Measurements from ENCODE around the gene CELF2.
A peak's percentile ranks its signal among the peaks of the same experiment; 100 is the strongest.

CELF2 gene

DNA sequence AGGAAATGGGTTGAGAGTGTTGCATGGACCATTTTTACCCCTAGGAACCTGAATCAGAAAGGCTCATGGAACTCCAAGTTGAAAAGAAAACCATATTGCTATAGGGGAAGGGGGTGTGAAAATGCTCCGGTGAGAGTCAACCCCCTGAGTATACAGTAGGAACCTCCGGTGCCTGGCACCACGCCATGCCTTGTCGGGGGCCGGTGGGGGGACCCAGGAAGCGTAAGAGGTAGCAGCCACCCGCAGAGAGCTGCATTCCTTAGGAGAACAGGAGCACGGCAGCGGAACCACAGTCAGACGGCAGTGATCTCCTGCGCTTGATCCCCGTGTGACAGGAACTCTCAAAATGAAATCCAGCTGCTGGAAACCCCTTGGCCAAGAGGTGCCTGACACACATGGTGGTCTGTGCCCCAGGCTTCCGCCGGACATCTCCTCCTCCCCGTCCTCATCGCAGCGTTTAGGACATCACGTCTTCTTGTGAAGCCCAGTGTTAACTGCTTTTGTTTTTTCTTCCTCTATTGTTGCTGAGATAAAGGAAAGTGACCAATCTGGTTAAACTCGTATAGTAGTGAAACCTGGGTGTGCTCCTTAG lies 186.8 kb downstream of the CELF2 start:
- no peaks in the 10 kb centered on the region for H3K27me3 ChIP-seq (ENCODE audit: insufficient read depth, low read length)
- no peak overlapping the region for H3K9ac ChIP-seq (ENCODE audit: low read length)
- no peak overlapping the region for H2BK5ac ChIP-seq (ENCODE audit: low read depth, low read length, poor library complexity)
- H3K23ac ChIP-seq (ENCODE audit: low read length) = no peak overlapping the region
- H4K12ac ChIP-seq (ENCODE audit: low read depth, low read length) = no peak overlapping the region
- H2BK120ac ChIP-seq (ENCODE audit: insufficient read depth, low read length, poor library complexity) = no peak overlapping the region
- no peaks in the 10 kb centered on the region for H3K9me3 ChIP-seq (ENCODE audit: insufficient read depth, low read depth, low read length)
- H4K91ac ChIP-seq (ENCODE audit: low read depth, low read length) = no peak overlapping the region
- H3K36me3 ChIP-seq (ENCODE audit: control insufficient read depth in 1 of 2, insufficient read depth in 2 of 2, low read length in 2 of 2) = no peaks in the 10 kb centered on the region
- no peak overlapping the region for H3K27ac ChIP-seq (ENCODE audit: low read depth, low read length)
- no peaks in the 10 kb centered on the region for H3K79me1 ChIP-seq (ENCODE audit: low read length)
- no peak overlapping the region for H3K4ac ChIP-seq (ENCODE audit: low read depth, low read length)
- H4K8ac ChIP-seq (ENCODE audit: low read depth, low read length) = no peak overlapping the region
- H3K18ac ChIP-seq (ENCODE audit: low read length) = no peak overlapping the region
- H3K79me2 ChIP-seq (ENCODE audit: control insufficient read depth, insufficient read depth, low read length, poor library complexity) = no peaks in the 10 kb centered on the region
- H3K4me1 ChIP-seq (ENCODE audit: control insufficient read depth in 1 of 2, insufficient read depth in 2 of 2, low read length in 2 of 2) = peaks cover 7 to 13% of the 10 kb centered on the region in 2 experiments
- no peak overlapping the region for H2AK5ac ChIP-seq (ENCODE audit: low read length)
- H2AFZ ChIP-seq (ENCODE audit: insufficient read depth, low read length, poor library complexity) = no peak overlapping the region
- H3K4me3 ChIP-seq (ENCODE audit: low read depth, low read length) = no peak overlapping the region
- WGBS (ENCODE audit: extremely low coverage, insufficient coverage, insufficient read length) = no CpG with 5 or more reads among the region's 19 CpGs
- DNase-seq = no peak
- no peak overlapping the region for H2BK12ac ChIP-seq (ENCODE audit: low read length)
- no peak overlapping the region for H3K14ac ChIP-seq (ENCODE audit: low read length)
- no peak overlapping the region for H3K4me2 ChIP-seq (ENCODE audit: low read length)

GRCh38 chr10:11205030-11205772 lies 187.5 kb downstream of the CELF2 start:
- H3K9ac ChIP-seq (ENCODE audit: low read length) = no peak overlapping the region
- no peak overlapping the region for H2AK5ac ChIP-seq (ENCODE audit: low read length)
- no peak overlapping the region for H3K14ac ChIP-seq (ENCODE audit: low read length)
- no peaks in the 10 kb centered on the region for H3K9me3 ChIP-seq (ENCODE audit: insufficient read depth, low read depth, low read length)
- no peak overlapping the region for H2BK12ac ChIP-seq (ENCODE audit: low read length)
- no CpG with 5 or more reads among the region's 13 CpGs for WGBS (ENCODE audit: extremely low coverage, insufficient coverage, insufficient read length)
- H3K23ac ChIP-seq (ENCODE audit: low read length) = no peak overlapping the region
- no peak overlapping the region for H4K8ac ChIP-seq (ENCODE audit: low read depth, low read length)
- no peak overlapping the region for H3K4me3 ChIP-seq (ENCODE audit: low read depth, low read length)
- H3K4ac ChIP-seq (ENCODE audit: low read depth, low read length) = no peak overlapping the region
- H3K27ac ChIP-seq (ENCODE audit: low read depth, low read length) = no peak overlapping the region
- no peak overlapping the region for H2AFZ ChIP-seq (ENCODE audit: insufficient read depth, low read length, poor library complexity)
- no peaks in the 10 kb centered on the region for H3K27me3 ChIP-seq (ENCODE audit: insufficient read depth, low read length)
- no peak for DNase-seq
- no peaks in the 10 kb centered on the region for H3K79me2 ChIP-seq (ENCODE audit: control insufficient read depth, insufficient read depth, low read length, poor library complexity)
- no peak overlapping the region for H3K4me2 ChIP-seq (ENCODE audit: low read length)
- no peak overlapping the region for H2BK120ac ChIP-seq (ENCODE audit: insufficient read depth, low read length, poor library complexity)
- H4K12ac ChIP-seq (ENCODE audit: low read depth, low read length) = no peak overlapping the region
- H3K79me1 ChIP-seq (ENCODE audit: low read length) = no peaks in the 10 kb centered on the region
- H3K18ac ChIP-seq (ENCODE audit: low read length) = no peak overlapping the region
- H2BK5ac ChIP-seq (ENCODE audit: low read depth, low read length, poor library complexity) = no peak overlapping the region
- no peak overlapping the region for H4K91ac ChIP-seq (ENCODE audit: low read depth, low read length)
- H3K36me3 ChIP-seq (ENCODE audit: control insufficient read depth in 1 of 2, insufficient read depth in 2 of 2, low read length in 2 of 2) = no peaks in the 10 kb centered on the region
- H3K4me1 ChIP-seq (ENCODE audit: control insufficient read depth in 1 of 2, insufficient read depth in 2 of 2, low read length in 2 of 2) = peaks cover 8 to 13% of the 10 kb centered on the region in 2 experiments

DNA sequence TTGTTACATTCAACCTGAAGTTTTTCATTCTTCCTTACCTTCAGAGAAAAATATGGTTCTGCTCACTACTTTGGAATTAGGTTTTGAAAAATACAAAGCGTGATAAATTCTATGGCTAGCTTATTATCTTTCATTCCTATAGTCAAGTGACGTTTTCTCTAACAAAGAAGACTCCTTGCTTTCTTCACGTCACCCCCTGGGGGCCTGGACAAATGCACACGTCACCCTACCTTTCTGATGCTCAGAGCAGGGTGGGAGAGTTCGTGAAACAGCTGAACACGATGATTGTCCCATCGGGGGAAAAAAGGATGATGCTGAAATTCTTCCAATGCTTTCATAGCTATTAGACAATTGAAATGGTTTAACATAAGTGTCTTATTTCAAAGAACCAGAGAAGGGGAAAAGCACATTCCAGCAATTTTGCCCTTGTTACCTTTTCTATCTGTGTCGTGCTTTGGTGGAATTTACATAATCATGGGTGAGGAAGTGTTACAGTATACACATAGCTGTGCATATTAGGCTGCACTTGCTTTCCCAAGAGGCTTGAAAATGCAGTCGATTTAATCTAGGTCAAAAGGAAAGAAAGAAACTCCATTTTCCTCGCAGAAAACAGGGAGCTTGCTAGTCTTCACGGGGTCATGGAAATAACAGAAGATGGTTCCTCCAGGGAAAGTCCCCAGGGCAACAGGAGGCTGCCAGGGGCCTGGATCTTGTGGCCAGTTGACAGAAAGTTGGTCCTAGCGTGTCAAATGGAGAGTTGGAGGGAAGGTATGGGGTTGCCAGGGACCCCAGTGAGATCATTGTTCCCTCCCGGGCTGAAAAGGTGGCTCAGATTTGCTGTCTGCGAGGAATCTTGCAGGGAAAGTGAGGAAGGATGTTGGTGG lies 189.2 kb downstream of the CELF2 start:
- H3K79me1 ChIP-seq (ENCODE audit: low read length) = no peaks in the 10 kb centered on the region
- DNase-seq = no peak
- no peak overlapping the region for H4K12ac ChIP-seq (ENCODE audit: low read depth, low read length)
- no peaks in the 10 kb centered on the region for H3K79me2 ChIP-seq (ENCODE audit: control insufficient read depth, insufficient read depth, low read length, poor library complexity)
- WGBS (ENCODE audit: extremely low coverage, insufficient coverage, insufficient read length) = no CpG with 5 or more reads among the region's 14 CpGs
- H2BK120ac ChIP-seq (ENCODE audit: insufficient read depth, low read length, poor library complexity) = no peak overlapping the region
- H3K23ac ChIP-seq (ENCODE audit: low read length) = no peak overlapping the region
- H2BK5ac ChIP-seq (ENCODE audit: low read depth, low read length, poor library complexity) = no peak overlapping the region
- H3K27me3 ChIP-seq (ENCODE audit: insufficient read depth, low read length) = no peaks in the 10 kb centered on the region
- H3K9ac ChIP-seq (ENCODE audit: low read length) = no peak overlapping the region
- no peak overlapping the region for H4K8ac ChIP-seq (ENCODE audit: low read depth, low read length)
- H3K4me3 ChIP-seq (ENCODE audit: low read depth, low read length) = no peak overlapping the region
- H3K4me1 ChIP-seq (ENCODE audit: control insufficient read depth in 1 of 2, insufficient read depth in 2 of 2, low read length in 2 of 2) = peaks cover 10 to 13% of the 10 kb centered on the region in 2 experiments
- no peak overlapping the region for H3K4ac ChIP-seq (ENCODE audit: low read depth, low read length)
- H3K36me3 ChIP-seq (ENCODE audit: control insufficient read depth in 1 of 2, insufficient read depth in 2 of 2, low read length in 2 of 2) = no peaks in the 10 kb centered on the region
- no peak overlapping the region for H3K27ac ChIP-seq (ENCODE audit: low read depth, low read length)
- H4K91ac ChIP-seq (ENCODE audit: low read depth, low read length) = no peak overlapping the region
- H3K4me2 ChIP-seq (ENCODE audit: low read length) = no peak overlapping the region
- no peak overlapping the region for H2AK5ac ChIP-seq (ENCODE audit: low read length)
- H3K9me3 ChIP-seq (ENCODE audit: insufficient read depth, low read depth, low read length) = no peaks in the 10 kb centered on the region
- peak overlapping the region; percentile 30 for H2BK12ac ChIP-seq (ENCODE audit: low read length)
- no peak overlapping the region for H3K18ac ChIP-seq (ENCODE audit: low read length)
- H2AFZ ChIP-seq (ENCODE audit: insufficient read depth, low read length, poor library complexity) = no peak overlapping the region
- H3K14ac ChIP-seq (ENCODE audit: low read length) = no peak overlapping the region

GRCh38 chr10:11207560-11207844 lies 189.8 kb downstream of the CELF2 start:
- no peaks in the 10 kb centered on the region for H3K79me2 ChIP-seq (ENCODE audit: control insufficient read depth, insufficient read depth, low read length, poor library complexity)
- H3K4me1 ChIP-seq (ENCODE audit: control insufficient read depth in 1 of 2, insufficient read depth in 2 of 2, low read length in 2 of 2) = peaks cover 10 to 13% of the 10 kb centered on the region in 2 experiments
- no CpG with 5 or more reads among the region's 15 CpGs for WGBS (ENCODE audit: extremely low coverage, insufficient coverage, insufficient read length)
- H3K18ac ChIP-seq (ENCODE audit: low read length) = no peak overlapping the region
- H3K27ac ChIP-seq (ENCODE audit: low read depth, low read length) = no peak overlapping the region
- no peak for DNase-seq
- peak overlapping the region; percentile 30 for H2BK12ac ChIP-seq (ENCODE audit: low read length)
- no peak overlapping the region for H3K4me2 ChIP-seq (ENCODE audit: low read length)
- H2BK120ac ChIP-seq (ENCODE audit: insufficient read depth, low read length, poor library complexity) = no peak overlapping the region
- H2AFZ ChIP-seq (ENCODE audit: insufficient read depth, low read length, poor library complexity) = no peak overlapping the region
- no peak overlapping the region for H2BK5ac ChIP-seq (ENCODE audit: low read depth, low read length, poor library complexity)
- H3K36me3 ChIP-seq (ENCODE audit: control insufficient read depth in 1 of 2, insufficient read depth in 2 of 2, low read length in 2 of 2) = no peaks in the 10 kb centered on the region
- no peak overlapping the region for H3K14ac ChIP-seq (ENCODE audit: low read length)
- no peaks in the 10 kb centered on the region for H3K79me1 ChIP-seq (ENCODE audit: low read length)
- H4K91ac ChIP-seq (ENCODE audit: low read depth, low read length) = no peak overlapping the region
- H4K8ac ChIP-seq (ENCODE audit: low read depth, low read length) = no peak overlapping the region
- H2AK5ac ChIP-seq (ENCODE audit: low read length) = no peak overlapping the region
- H4K12ac ChIP-seq (ENCODE audit: low read depth, low read length) = no peak overlapping the region
- no peak overlapping the region for H3K4me3 ChIP-seq (ENCODE audit: low read depth, low read length)
- no peaks in the 10 kb centered on the region for H3K27me3 ChIP-seq (ENCODE audit: insufficient read depth, low read length)
- H3K23ac ChIP-seq (ENCODE audit: low read length) = no peak overlapping the region
- H3K4ac ChIP-seq (ENCODE audit: low read depth, low read length) = no peak overlapping the region
- no peak overlapping the region for H3K9ac ChIP-seq (ENCODE audit: low read length)
- no peaks in the 10 kb centered on the region for H3K9me3 ChIP-seq (ENCODE audit: insufficient read depth, low read depth, low read length)

Data from trophoblast cell (in vitro differentiated cells and primary cell).